Spinal cord (tissue), 10 donors: ENCODE data around the gene LRMDA. TPM values are rescaled to one million over a fixed set of nuclear protein-coding genes. Genes with fewer than 3 reads are reported as not detected.
A peak's percentile ranks its signal among the peaks of the same experiment; 100 is the strongest.

Source experiments
- DNase-seq, 6 donors: peaks; one replicate each; pipeline versions ENCODE4 v3.0.0 to v3.0.0-alpha.2; 2013 to 2015; ENCODE audit warnings: low spot score in 6 of 6, low read depth in 4 of 6
- H3K27ac ChIP-seq: one replicate; pipeline ENCODE4 v1.5.1; 2013; ENCODE audit warnings: low read depth, low read length, control low read depth
- H3K27me3 ChIP-seq: one replicate; pipeline ENCODE4 v1.6.1; 2013; ENCODE audit warnings: low read length; ENCODE audit not compliant: control insufficient read depth, insufficient read depth
- H3K36me3 ChIP-seq: one replicate; pipeline ENCODE4 v1.6.1; 2013; ENCODE audit warnings: low read length; ENCODE audit not compliant: control insufficient read depth, insufficient read depth
- H3K4me1 ChIP-seq: one replicate; pipeline ENCODE4 v1.6.1; 2013; ENCODE audit warnings: low read length; ENCODE audit not compliant: control insufficient read depth, insufficient read depth
- H3K4me3 ChIP-seq: one replicate; pipeline ENCODE4 v1.5.1; 2013; ENCODE audit warnings: low read depth, low read length, control low read depth
- H3K9me3 ChIP-seq: one replicate; pipeline ENCODE4 v1.6.1; 2013; ENCODE audit warnings: low read length; ENCODE audit not compliant: control insufficient read depth, insufficient read depth
- WGBS: methylation state at CpG from one replicate; pipeline ENCODE4 v1.1.5; 2013; ENCODE audit warnings: missing lambda C conversion rate; ENCODE audit not compliant: insufficient coverage; 5-methylcytosine and 5-hydroxymethylcytosine counted together
- polyA plus RNA-seq, 2 donors: library from polyadenylated mRNA; unstranded; fragments of 120-200 nt; gene quantifications; one replicate each; pipeline ENCODE4 v1.2.1, GENCODE V29; 2013; ENCODE audit not compliant: insufficient read length in 2 of 2
- total RNA-seq, 2 donors: library from RNA; depleted of rRNA in 1 of 2; stranded (reverse); fragments of 120-200 nt in 1 of 2; fragments of >200 nt in 1 of 2; gene quantifications; one replicate each; pipeline versions ENCODE4 v1.2.3 to v1.2.4, GENCODE V29; 2013 to 2014
- donor health status: healthy.

LRMDA gene
- total and polyA plus RNA-seq, 4 donors, result 5.6 to 9.9 (median 7.2) TPM

GRCh38 chr10:76268954-76269353 is 837.5 kb downstream of the LRMDA start:
- Histone ChIP-seq H3K4me3 (no peak overlapping the region), H3K27me3 (peaks cover 2% of the 10 kb centered on the region), H3K4me1 (no peaks in the 10 kb centered on the region), H3K9me3 (no peaks in the 10 kb centered on the region), H3K27ac (no peak overlapping the region), H3K36me3 (no peaks in the 10 kb centered on the region)
- WGBS, result 78% methylated on average over 3 of the region's 5 CpGs
- no peak for DNase-seq

- Histone ChIP-seq H3K4me1 (no peaks in the 10 kb centered on the region), H3K36me3 (no peaks in the 10 kb centered on the region), H3K27me3 (no peaks in the 10 kb centered on the region), H3K9me3 (peaks cover 3% of the 10 kb centered on the region), H3K27ac (no peak overlapping the region), H3K4me3 (no peak overlapping the region)
- 41% methylated on average over 3 of the region's 5 CpGs for WGBS
- peak in 1 of 6 donors; percentile 12 for DNase-seq
Observed at GRCh38 chr10:76270464-76270863, 839.0 kb downstream of the LRMDA start.

GRCh38 chr10:76274933-76275332 is 843.5 kb downstream of the LRMDA start:
- Histone ChIP-seq H3K9me3 (peaks cover 7% of the 10 kb centered on the region), H3K27me3 (no peaks in the 10 kb centered on the region), H3K4me1 (no peaks in the 10 kb centered on the region), H3K4me3 (no peak overlapping the region), H3K36me3 (no peaks in the 10 kb centered on the region), H3K27ac (no peak overlapping the region)
- no peak for DNase-seq

GRCh38 chr10:76278811-76279460 is 847.5 kb downstream of the LRMDA start:
- no peak overlapping the region for H3K27ac ChIP-seq
- no CpG with 5 or more reads among the region's 1 CpG for WGBS

GRCh38 chr10:76281659-76282058 is 850.2 kb downstream of the LRMDA start:
- Histone ChIP-seq H3K27ac (no peak overlapping the region), H3K4me3 (no peak overlapping the region), H3K9me3 (peaks cover 3% of the 10 kb centered on the region), H3K4me1 (no peaks in the 10 kb centered on the region), H3K36me3 (no peaks in the 10 kb centered on the region), H3K27me3 (no peaks in the 10 kb centered on the region)
- peak in 1 of 6 donors; percentile 19 for DNase-seq

More at GRCh38 chr10:76278811-76279460, 847.5 kb downstream of the LRMDA start:
- H3K4me3 ChIP-seq, result no peak overlapping the region
- no peaks in the 10 kb centered on the region for H3K27me3 ChIP-seq
- no peaks in the 10 kb centered on the region for H3K36me3 ChIP-seq
- H3K4me1 ChIP-seq, result no peaks in the 10 kb centered on the region
- no peak for DNase-seq
- H3K9me3 ChIP-seq, result peaks cover 7% of the 10 kb centered on the region

- Histone ChIP-seq H3K9me3 (peaks cover 3% of the 10 kb centered on the region), H3K27ac (no peak overlapping the region), H3K4me1 (no peaks in the 10 kb centered on the region), H3K36me3 (no peaks in the 10 kb centered on the region), H3K4me3 (no peak overlapping the region), H3K27me3 (no peaks in the 10 kb centered on the region)
- DNase-seq, result peak in 2 of 6 donors; percentile 32 to 89
- WGBS, result 43% methylated on average over 6 of the region's 13 CpGs
Observed at GRCh38 chr10:76282061-76283025, 850.9 kb downstream of the LRMDA start.

GRCh38 chr10:76284351-76284750 is 852.9 kb downstream of the LRMDA start:
- Histone ChIP-seq H3K9me3 (peaks cover 3% of the 10 kb centered on the region), H3K27ac (no peak overlapping the region), H3K4me1 (no peaks in the 10 kb centered on the region), H3K4me3 (no peak overlapping the region), H3K36me3 (no peaks in the 10 kb centered on the region), H3K27me3 (no peaks in the 10 kb centered on the region)
- no peak for DNase-seq
- WGBS, result 83% methylated on average over 1 of the region's 2 CpGs

GRCh38 chr10:76285012-76285411 is 853.6 kb downstream of the LRMDA start:
- Histone ChIP-seq H3K27me3 (no peaks in the 10 kb centered on the region), H3K4me1 (no peaks in the 10 kb centered on the region), H3K36me3 (no peaks in the 10 kb centered on the region), H3K9me3 (peaks cover 3% of the 10 kb centered on the region), H3K27ac (no peak overlapping the region), H3K4me3 (no peak overlapping the region)
- DNase-seq, result no peak
- no CpG with 5 or more reads among the region's 1 CpG for WGBS

- H3K27ac ChIP-seq, result no peak overlapping the region
- H3K4me1 ChIP-seq, result no peaks in the 10 kb centered on the region
- H3K36me3 ChIP-seq, result no peaks in the 10 kb centered on the region
- H3K4me3 ChIP-seq, result no peak overlapping the region
- peak in 1 of 6 donors; percentile 50 for DNase-seq
- no peaks in the 10 kb centered on the region for H3K27me3 ChIP-seq
- H3K9me3 ChIP-seq, result peaks cover 3% of the 10 kb centered on the region
- WGBS, result no CpG with 5 or more reads among the region's 2 CpGs
Observed at GRCh38 chr10:76285515-76285914, 854.1 kb downstream of the LRMDA start.
